Activated naive CD4-positive, alpha-beta T cell (primary cell): ENCODE results near the gene ZNF710.
"Not testable (repeated sequence)": the region's sequence is repeated elsewhere in the genome, so short reads cannot be mapped to it uniquely, and the experiment has no call there.

Experiments
- DNase-seq, 4 experiments: peaks; one replicate each; lab custom pipeline; 2025; lab: John Stamatoyannopoulos, UW

Gene ZNF710

GRCh38 chr15:90059208-90059985 is 58.3 kb downstream of the ZNF710 start:
- peak; percentile 16 to 24 (median 22) for DNase-seq

- no peak for DNase-seq
These were observed 59.7 kb downstream of the ZNF710 start for GRCh38 chr15:90060797-90061196.

DNA sequence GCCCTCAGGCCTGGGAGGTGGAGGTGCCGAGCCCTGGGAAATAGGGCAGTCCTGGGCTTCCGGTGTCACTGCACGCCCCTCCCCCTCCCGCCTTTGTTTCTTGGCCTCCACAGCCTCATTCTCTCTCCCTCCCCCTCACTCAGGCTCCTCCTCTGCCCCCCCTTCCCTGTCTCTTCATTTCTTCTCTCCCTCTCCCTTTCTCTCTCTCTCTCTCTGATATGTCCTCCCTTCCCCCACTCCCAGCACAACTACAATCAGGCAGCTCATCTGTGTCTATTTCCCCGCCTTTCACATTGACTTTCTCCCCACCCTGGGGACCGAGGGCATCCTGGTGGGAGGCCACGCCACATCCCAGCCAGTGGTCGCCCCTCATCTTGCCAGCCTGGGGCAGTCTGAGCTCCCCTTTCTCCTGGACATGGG is 60.9 kb downstream of the ZNF710 start:
- DNase-seq = no peak

DNA sequence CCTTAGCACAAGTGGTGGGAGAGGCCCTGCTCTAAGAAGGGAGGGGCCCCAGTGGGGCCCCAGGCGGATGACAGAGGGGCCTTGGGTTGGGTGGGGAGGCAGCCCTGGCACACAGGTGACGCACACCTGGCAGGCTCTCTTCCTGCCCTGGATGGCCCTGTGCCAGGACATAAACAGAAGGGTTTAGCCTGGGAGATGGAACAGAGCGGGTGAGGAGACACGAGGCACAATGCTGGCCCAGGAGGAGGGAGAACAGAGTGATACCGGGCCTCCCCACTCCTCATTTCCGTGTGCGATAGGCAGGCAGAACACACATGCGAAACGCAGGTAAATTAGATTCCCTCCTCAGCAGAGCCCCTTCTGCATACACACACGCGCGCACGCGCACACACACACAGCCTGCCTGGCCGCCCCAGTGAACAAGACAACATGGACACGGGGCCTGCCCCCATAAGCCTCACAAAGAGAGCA is 61.4 kb downstream of the ZNF710 start:
- DNase-seq = peak in 1 of 4 experiments; percentile 10

- no peak for DNase-seq
These were observed 62.0 kb downstream of the ZNF710 start for GRCh38 chr15:90062973-90063769.

DNA sequence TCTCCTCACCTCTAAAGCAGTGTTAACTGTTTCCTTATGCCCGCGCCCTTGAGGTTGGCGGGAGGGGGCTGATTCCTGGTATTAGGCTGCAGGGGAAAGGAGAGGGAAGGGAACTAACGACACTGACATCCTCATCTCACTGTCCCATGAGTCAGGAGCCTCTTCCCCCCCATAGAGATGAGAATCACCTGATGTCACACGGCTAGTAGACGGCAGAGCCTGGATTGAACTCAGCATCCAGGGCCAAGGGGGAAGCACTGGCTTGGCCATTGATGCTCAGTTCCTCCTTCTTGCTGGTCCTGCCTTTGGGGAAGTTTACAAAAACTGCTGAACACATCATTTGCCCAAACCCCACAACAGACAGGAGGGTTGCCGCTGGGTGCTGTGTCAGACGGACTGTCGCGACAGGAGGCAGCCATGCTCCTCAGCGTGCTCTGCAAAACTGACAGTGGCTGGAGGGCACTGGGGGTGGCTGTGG is 62.7 kb downstream of the ZNF710 start:
- DNase-seq = no peak

- no peak for DNase-seq
These were observed 64.0 kb downstream of the ZNF710 start for GRCh38 chr15:90064911-90065681.

GRCh38 chr15:90065682-90066049 is 64.5 kb downstream of the ZNF710 start:
- DNase-seq = no peak

DNA sequence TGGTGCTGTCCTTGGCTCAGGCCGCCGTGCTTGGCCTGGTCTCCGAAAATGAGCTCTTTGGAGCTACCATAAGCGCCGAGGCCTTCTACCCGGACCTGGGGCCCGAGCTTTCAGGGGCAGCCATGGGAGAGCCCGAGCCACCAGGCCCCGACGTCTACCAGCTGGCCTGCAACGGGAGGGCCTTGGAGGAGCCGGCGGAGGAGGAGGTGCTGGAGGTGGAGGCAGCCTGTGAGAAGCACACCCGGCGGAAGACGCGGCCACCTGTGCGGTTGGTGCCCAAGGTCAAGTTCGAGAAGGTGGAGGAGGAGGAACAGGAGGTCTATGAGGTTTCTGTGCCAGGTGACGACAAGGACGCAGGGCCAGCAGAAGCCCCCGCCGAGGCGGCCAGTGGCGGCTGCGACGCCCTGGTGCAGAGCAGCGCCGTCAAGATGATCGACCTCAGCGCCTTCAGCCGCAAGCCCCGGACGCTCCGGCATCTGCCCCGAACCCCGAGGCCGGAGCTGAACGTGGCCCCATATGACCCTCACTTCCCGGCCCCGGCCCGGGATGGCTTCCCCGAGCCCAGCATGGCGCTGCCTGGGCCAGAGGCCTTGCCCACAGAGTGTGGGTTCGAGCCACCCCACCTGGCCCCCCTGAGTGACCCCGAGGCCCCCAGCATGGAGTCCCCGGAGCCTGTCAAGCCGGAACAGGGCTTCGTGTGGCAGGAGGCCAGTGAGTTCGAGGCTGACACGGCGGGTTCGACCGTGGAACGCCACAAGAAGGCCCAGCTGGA is 66.2 kb downstream of the ZNF710 start:
- no peak for DNase-seq

DNA sequence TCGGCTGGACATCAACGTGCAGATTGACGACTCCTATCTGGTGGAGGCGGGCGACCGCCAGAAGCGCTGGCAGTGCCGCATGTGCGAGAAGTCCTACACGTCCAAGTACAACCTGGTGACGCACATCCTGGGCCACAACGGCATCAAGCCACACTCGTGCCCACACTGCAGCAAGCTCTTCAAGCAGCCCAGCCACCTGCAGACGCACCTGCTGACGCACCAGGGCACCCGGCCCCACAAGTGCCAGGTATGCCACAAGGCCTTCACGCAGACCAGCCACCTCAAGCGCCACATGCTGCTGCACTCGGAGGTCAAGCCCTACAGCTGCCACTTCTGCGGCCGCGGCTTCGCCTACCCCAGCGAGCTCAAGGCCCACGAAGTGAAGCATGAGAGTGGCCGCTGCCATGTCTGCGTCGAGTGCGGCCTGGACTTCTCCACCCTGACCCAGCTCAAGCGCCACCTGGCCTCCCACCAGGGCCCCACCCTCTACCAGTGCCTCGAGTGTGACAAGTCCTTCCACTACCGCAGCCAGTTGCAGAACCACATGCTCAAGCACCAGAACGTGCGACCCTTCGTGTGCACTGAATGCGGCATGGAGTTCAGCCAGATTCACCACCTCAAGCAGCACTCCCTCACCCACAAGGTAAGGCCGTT is 67.0 kb downstream of the ZNF710 start:
- DNase-seq = no peak

DNA sequence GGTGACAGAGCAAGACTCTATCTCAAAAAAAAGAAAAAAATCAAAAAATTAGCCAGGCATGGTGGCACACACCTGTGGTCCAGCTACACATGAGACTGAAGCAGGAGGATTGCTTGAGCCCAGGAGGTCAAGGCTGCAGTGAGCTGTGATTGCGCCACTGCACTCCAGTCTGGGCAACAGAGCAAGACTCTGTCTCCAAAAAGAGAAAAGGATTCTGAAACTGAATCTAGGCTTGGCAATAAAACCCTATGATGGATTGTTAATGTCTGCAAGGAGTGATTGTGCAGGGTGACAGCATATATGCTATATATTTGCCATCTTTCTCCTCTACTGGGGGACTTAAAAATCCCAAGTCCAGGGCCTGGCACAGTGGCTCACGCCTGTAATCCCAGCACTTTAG is 69.5 kb downstream of the ZNF710 start:
- DNase-seq = not testable (repeated sequence)

GRCh38 chr15:90071220-90071807 is 70.2 kb downstream of the ZNF710 start:
- DNase-seq = peak; percentile 19 to 73 (median 52)

DNA sequence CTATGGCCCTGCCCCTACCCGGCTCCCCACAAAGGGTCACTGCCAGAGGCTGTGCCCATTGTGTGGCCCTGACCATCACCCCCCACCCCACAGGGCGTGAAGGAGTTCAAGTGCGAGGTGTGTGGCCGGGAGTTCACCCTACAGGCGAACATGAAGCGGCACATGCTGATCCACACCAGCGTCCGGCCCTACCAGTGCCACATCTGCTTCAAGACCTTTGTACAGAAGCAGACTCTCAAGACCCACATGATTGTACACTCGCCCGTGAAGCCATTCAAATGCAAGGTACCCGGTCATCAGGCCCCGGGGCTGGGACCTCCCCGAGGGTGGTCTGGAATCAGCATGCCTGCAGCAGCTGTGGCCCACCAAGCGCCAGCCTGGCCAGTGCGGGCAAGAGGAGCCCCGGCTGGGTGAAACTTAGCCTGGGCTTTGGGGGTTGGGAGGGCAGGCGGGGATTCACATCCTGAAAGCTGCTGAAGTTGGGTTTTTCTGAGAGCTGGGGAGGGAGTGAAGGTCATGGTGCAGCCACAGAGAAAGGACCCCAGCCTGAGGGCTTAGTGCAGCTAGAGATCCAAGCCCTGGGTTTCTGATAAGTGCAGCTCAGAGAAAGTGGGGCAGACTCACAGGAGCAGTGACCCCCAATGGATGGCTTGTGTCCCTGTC is 72.0 kb downstream of the ZNF710 start:
- DNase-seq = no peak

GRCh38 chr15:90074023-90074422 is 72.9 kb downstream of the ZNF710 start:
- DNase-seq = no peak

DNA sequence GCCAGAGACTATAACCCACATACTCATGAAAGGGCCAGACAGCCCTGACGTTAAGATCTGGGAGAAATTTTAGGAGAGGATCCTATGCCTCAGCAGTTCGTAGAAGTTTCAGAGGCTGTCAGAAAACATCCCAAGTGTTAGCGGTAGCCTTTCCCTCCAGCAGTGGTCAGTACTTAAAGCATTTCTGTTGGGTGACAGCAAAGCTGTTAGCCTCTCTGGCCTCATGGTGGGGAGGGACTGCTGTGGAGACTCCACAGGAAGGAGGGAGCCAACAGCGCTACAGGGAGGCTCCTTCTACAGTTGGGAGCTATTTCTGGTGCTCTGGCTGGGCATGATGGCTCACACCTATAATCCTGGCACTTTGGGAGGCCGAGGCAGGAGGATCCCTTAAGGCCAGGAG is 73.8 kb downstream of the ZNF710 start:
- no peak for DNase-seq

DNA sequence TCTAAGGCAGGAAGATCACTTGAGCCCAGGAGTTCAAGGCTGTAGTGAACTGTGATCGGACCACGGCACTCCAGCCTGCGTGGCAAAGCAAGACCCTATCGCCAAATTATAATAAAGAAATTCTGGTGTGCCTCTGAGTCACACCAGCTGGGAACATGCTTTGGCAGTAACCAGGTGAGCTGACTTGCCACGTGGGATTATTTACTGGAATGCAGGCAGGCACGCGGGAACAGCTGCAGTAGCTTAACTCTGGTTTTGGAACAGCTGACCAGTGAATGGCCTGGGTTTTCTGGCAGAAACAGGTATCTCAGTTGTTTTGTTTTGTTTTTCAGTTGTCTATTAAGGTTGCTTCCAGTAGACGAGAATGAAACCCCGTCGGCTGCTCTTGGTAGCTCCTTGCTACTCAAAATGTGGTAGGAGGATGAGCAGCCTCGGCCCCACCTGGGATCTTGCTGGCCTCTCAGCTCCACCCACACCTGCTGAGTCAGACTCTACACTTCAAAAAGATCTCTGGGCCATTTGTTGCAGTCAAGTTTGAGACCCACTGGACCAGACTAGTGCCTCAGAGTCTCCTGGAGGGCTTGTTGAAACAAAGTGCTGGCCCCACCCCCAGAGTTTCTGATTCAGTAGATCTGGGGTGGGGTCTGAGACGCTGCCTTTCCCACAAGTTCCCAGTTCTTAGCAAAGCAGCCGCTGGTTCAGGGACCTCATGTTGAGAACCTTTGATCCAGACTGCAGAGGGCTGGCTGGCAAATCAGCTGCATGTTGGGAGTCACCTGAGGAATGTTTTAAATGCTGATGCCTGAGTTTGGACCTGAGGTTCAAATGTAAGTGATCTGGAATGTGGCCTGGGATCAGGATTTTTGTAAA is 74.5 kb downstream of the ZNF710 start:
- DNase-seq = no peak

DNA sequence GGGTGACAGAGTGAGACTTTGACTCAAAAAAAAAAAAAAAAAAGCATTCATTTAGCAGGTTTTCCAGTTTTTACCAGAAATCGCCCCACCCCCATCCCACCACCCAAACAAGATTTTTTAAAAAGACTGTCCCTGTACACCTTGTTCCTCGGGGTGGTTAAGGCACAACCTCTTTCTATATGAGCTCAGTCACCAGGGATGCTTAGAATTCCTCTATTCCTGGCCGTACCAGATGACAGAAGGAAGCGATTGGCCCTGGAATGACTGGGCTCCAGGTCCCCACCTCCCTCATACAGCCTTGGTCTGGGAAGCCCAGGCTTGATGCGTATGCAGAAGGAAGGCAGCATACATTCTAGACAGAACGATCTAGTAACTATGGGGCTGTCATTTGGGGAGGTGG is 75.6 kb downstream of the ZNF710 start:
- no peak for DNase-seq

- DNase-seq = no peak
These were observed 77.8 kb downstream of the ZNF710 start for GRCh38 chr15:90078965-90079364.
